Skin of body (tissue), 2 donors: Measurements from ENCODE around the gene FXYD1. TPM values are rescaled to one million over a fixed set of nuclear protein-coding genes. Genes with fewer than 3 reads are reported as not detected.
"Not testable (repeated sequence)": the region's sequence is repeated elsewhere in the genome, so short reads cannot be mapped to it uniquely, and the experiment has no call there.

Experiments
- DNase-seq: peaks from one replicate; lab custom pipeline; 2025; lab: John Stamatoyannopoulos, UW
- total RNA-seq: library from RNA; depleted of rRNA; stranded (reverse); fragments of >200 nt; gene quantifications from one replicate; pipeline ENCODE4 v1.2.3, GENCODE V29; 2014

The FXYD1 gene
- 17.4 TPM for total RNA-seq

DNA sequence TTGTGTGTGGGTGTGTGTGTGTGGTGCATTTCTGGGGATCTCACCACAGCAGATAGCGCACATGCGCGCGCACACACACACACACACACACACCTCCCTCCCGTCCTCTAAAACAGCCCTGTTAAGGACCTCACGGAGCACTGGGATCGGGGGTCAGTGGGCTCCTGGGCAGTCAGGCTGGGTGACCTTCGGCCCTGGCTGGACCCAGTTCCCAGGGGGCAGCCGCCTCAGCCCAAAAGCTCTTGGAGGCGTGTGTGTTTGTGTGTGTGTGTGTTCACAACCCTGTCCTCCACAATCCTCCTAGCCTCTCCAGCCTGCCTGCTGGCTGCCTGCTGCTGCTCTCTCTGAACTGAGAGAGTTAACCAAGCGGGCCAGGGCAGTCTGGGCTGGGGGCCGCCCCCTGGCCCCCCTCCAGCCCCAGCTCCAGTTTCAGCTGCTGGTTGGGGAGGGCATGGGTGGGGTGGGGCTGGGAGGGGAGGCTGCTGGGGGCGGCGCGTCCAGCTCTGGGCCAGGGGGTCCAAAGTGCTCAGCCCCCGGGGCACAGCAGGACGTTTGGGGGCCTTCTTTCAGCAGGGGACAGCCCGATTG, at the start of gene FXYD1:
TSS of gene FXYD1 (plus strand) at position 520 of the 588 bp plus-strand sequence. CDS start 1,256 bp downstream, outside the sequence.
- peak; percentile 68 for DNase-seq

- DNase-seq: no peak
These were observed 49.1 kb upstream of the FXYD1 start for GRCh38 chr19:35089554-35089953.

DNA sequence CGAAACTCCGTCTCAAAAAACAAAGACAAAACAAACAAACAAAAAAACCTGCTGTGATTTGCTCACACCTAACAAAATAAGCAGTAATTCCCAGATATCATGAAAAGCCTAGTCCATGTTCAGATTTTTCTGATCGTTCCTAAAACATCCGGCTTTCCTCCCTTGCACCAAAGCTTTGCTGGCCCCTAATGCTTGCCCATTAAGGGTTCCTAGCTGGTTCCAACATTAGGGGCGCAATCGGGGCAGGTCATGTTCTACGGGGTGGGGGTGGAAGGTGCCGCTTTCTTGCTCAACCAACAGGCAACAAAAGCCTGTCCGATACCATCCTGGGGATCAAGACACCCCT, 48.5 kb upstream of the FXYD1 start:
- DNase-seq: no peak

DNA sequence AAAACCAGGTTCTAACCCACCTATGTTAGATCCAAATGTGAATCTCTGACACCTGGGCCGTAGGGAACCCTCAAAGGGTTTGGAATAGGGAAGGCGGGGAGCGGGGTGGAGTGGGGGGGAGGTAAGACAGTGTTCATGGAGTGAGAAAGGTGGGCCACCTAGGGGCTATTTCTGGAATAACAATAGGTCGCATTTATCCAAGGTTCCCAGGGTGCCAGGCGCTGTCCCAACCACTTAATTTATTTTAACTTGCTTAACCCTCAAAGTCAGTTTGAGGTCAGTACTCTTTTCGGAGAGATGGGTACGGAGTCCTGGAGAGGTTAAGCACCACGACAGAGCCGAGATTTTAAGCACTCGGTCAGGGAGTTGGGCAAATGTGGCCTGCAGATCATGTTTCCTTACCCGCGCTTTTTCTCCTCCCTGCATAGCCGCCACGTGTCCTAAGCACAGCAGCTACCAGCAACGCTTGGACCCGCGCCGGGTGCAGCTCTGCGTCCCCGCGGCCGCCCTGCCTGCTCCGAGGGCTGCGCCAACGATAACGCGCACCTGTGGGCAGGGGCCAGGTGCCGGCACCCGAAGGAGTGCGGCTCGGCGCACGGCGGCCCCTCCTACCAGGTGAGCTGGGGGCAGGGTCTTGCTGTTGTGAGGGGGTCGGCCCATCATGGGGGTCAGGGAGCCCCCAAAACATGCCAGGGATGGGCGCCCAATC, 48.0 kb upstream of the FXYD1 start:
- DNase-seq: peak; percentile 16

DNA sequence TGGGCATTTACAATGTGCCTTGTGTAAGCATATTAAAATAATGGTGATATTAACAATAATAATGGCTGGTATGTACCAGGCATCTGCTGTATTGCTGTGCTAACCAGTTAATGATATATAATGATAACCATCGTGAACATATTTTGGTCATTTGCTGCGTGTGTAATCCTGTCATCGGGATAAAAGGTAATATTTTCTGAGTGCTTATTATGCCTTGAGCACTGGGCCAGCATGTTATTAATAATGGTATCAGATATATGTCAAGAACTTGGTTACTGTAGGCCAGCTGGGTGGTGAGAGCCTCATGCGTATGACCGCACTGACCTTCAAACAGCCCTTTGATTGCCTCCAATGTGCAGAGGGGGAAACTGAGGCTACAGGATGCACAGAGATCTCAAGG, 45.2 kb upstream of the FXYD1 start:
- DNase-seq: no peak

- no peak for DNase-seq
These were observed 44.5 kb upstream of the FXYD1 start for GRCh38 chr19:35093941-35094647.

GRCh38 chr19:35094656-35095055, 44.0 kb upstream of the FXYD1 start:
- DNase-seq: no peak

- DNase-seq: no peak
These were observed 42.8 kb upstream of the FXYD1 start for GRCh38 chr19:35095667-35096368.

GRCh38 chr19:35098413-35099049, 40.1 kb upstream of the FXYD1 start:
- no peak for DNase-seq

DNA sequence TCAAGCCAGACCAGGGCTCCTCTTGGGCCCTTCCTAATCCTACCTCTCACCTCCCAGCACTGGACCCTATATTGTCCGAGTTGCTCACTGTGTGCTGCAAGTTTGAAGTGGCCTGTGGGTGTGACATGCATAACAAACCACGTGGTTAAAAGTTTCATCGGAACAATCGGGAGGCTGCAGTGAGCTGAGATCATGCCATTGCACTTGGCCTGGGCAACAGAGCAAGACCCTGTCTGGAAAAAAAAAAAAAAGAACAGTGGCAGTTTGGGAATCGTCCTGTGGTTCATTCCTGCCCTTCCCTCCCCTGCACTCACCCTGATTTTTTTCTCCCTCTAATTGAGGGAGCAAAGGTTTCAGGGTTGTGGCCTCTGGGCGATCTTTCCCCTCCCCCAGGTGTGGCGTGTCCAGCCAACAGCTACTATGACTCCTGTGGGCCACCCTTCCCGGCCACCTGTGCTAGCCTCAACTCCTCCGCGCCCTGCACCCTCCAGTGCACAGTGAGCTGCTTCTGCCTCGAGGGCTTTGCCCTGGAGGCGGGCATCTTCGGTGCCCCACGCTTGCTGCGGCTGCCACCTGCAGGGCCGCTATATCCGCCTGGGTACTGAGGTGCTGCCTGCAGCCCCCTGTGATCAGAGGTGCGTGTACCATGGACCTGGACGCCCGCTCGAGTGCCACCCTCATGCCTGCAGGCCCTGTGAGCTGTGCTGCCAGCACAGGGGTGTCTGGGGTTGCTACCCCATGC, 39.3 kb upstream of the FXYD1 start:
- DNase-seq: no peak

- DNase-seq: no peak
These were observed 38.7 kb upstream of the FXYD1 start for GRCh38 chr19:35099897-35100275.

DNA sequence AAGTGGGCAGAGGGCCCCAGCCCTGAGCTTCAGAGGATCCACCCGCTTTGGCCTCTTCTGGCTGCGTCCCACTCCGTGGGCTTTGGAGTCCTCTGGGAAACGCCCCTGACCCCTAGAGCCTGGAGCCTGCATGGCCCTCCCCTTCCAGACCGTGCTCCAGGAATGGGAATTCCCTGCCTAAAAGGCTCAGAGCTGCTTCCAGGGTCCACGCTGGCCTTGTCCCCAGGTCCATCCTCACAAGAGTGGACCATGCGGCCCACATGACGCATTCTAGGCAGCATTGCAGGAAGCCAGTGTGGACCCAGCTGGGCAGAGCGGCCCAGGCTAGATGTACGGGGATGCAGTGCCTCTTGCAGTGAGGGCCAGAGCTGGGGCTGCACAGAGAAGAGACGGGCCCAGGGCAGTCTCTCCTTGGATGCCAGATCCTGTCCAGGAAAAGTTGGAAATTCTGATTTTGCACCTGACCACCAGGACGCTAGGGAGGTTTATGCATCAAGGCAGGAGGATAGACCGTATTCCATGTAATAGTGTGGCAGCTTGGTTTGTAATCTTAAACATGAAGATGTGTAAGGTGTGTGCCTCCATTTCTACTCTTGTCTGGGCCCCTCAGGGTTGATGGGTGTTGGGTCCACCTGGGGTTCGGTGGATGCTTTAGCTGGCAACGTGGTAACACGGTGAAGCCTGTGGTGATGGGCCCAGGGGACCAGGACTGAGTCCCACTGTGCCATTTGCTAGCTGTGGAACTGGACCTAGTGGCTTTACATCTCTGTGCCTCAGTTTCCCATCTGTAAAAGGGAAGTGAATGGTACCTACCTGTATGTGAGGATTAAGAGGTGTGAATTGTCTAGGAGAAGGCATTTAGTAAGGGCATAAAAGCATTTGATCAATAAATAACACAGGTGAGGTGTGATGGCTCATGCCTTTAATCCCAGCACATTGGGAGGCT, 37.8 kb upstream of the FXYD1 start:
- DNase-seq: no peak

- not testable (repeated sequence) for DNase-seq
These were observed 36.7 kb upstream of the FXYD1 start for GRCh38 chr19:35101949-35102348.

GRCh38 chr19:35103614-35104013, 35.0 kb upstream of the FXYD1 start:
- DNase-seq: not testable (repeated sequence)

GRCh38 chr19:35104361-35104760, 34.3 kb upstream of the FXYD1 start:
- no peak for DNase-seq

DNA sequence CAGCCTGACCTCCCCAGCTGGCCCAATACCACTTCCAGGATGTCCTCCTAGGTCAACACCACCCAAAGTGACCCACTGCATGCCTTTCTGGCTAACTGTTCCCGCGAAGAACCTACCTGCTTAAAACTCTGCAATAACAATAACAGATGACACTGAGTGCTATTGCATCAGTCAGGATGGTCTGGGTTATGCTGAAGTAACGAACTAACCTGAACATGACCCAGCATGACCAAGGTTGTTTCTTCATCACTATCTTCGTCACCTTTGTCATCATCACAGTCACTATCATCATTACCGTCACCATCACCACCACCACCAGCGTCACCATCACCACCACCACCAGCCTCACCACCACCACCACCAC, 33.6 kb upstream of the FXYD1 start:
- DNase-seq: no peak

DNA sequence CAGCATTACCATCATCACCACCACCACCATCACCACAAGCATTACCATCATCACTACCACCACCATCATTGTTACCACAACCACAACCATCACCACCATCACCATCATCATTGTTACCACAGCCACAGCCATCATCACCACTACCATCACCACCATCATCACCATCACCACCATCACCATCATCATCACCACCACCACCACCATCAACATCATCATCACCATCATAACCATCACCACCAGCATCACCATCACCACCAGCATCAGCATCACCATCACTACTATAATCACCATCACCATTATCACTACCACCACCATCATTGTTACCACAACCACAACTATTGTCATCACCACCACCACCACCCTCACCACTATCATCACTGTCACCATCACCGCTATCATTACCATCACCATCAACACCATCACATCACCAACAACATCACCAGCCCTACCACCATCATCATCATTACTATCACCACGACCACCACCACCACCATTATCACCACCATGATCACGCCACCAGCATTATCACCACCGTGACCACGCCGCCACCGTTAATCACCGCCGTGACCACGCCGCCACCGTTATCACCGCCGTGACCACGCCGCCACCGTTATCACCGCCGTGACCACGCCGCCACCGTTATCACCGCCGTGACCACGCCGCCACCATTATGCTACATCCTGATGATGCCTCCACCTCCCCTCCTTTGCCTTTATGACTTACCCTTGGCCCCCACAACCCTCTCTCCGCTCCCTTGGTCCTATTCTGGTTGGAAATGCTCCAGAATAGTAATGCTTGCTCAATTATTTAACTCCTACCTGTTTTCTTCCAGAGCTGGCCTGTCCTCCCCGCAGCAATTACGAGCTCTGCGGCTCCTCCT, 33.0 kb upstream of the FXYD1 start:
- no peak for DNase-seq

DNA sequence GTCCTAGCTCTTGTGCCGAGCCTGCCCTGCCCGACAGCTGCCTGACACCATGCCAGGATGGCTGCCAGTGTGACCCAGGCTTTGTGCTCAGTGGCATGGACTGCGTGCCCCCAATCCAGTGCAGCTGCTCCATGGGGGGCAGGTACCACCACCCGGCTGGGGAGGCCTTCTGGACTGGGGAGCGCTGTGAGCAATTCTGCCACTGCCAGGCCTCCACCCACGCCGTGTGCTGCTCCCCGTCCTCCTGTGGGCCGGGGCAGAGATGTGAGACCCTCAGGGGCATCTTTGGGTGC, 32.4 kb upstream of the FXYD1 start:
- no peak for DNase-seq

DNA sequence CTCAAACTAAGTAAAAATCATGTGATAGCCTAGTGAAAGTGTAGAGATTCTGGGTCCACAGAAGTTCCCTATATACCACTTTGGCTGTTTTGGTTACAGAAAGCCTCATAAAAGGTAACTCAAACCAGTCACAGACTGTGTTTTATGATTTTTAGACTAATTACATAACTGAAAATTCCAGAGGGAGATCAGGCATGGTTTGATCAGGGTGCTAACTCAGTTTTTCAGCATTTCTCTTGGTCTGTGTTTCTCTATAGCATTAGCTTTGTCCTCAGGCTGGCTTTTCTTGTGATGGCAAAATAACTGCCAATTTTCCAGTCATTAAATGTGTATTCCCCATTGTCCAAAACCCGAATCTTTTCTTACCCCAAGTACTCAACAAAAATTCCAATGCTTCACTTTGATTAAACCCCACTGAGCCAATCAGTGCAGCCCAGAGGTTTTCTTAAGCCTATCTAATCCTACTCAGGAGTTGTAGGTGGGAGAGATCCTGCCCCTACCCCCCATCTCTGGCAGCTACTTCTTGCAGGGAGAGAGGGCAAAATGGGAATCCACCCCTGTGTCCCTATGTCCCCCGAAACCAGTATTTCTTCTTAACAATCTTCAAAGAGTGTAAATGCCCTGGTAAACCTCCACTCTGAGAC, 31.6 kb upstream of the FXYD1 start:
- no peak for DNase-seq
